K562 (cell line): ENCODE results near the gene LMX1B. TPM values are rescaled to one million over a fixed set of nuclear protein-coding genes. Genes with fewer than 3 reads are reported as not detected.

Experiments used
- ATF3 ChIP-seq, 2 experiments: fragments of 450-650 bp in 1 of 2; sonication (generic) in 1 of 2; formaldehyde crosslinking in 1 of 2; IDR thresholded peaks in 1 of 2; conservative IDR thresholded peaks in 1 of 2; 2 replicates each; pipeline versions ENCODE4 v1.6.1 to v1.8.1; 2016 to 2023; ENCODE audit warnings: mild to moderate bottlenecking in 2 of 2, moderate library complexity in 2 of 2, inconsistent platforms in 1 of 2, missing genetic modification reagents in 1 of 2
- HNRNPLL ChIP-seq: fragments of 200-400 bp; formaldehyde crosslinking; IDR thresholded peaks from 2 replicates; pipeline ENCODE4 v1.6.1; 2017; ENCODE audit warnings: low read length, low read depth, mild to moderate bottlenecking; ENCODE audit not compliant: poor library complexity, severe bottlenecking
- KDM2B ChIP-seq: fragments of 250-450 bp; sonication (Bioruptor Pico); IDR thresholded peaks from 2 replicates; pipeline ENCODE4 v1.8.0; 2021; ENCODE audit warnings: mild to moderate bottlenecking, moderate library complexity
- PYGO2 ChIP-seq: fragments of 450-650 bp; IDR thresholded peaks from 2 replicates; pipeline ENCODE4 v1.6.1; 2016; ENCODE audit warnings: mild to moderate bottlenecking, missing genetic modification characterization, moderate library complexity, missing compliant biosample characterization
- RAD21 ChIP-seq, 2 experiments: fragments of 250-450 bp in 1 of 2; fragments of 450-650 bp in 1 of 2; sonication (Bioruptor Pico) in 1 of 2; formaldehyde crosslinking in 1 of 2; IDR thresholded peaks in 1 of 2; conservative IDR thresholded peaks in 1 of 2; 2 replicates each; pipeline versions ENCODE4 v1.4.0 to v1.8.0; 2020 to 2022; ENCODE audit warnings: mild to moderate bottlenecking in 2 of 2, moderate library complexity in 1 of 2
- SMAD2 ChIP-seq: fragments of 150-350 bp; IDR thresholded peaks from 2 replicates; pipeline ENCODE4 v1.6.1; 2014; ENCODE audit warnings: low read depth, mild to moderate bottlenecking, low read length
- SREBF1 ChIP-seq: fragments of 150-350 bp; IDR thresholded peaks from 2 replicates; pipeline ENCODE4 v1.6.1; 2014; ENCODE audit warnings: antibody characterized with exemption, low read depth, low read length, borderline replicate concordance
- ZNF407 ChIP-seq: fragments of 450-650 bp; IDR thresholded peaks from 2 replicates; pipeline ENCODE4 v1.6.1; 2016; ENCODE audit warnings: low read depth
- ZNF79 ChIP-seq: fragments of 250-450 bp; sonication (Bioruptor Pico); IDR thresholded peaks from 2 replicates; pipeline ENCODE4 v1.4.0; 2020; ENCODE audit warnings: low read depth, mild to moderate bottlenecking, moderate library complexity
- polyA plus RNA-seq, 8 experiments: library from polyadenylated mRNA; depleted of rRNA in 4 of 8; stranded (reverse) in 5 of 8; unstranded in 3 of 8; fragments of >200 nt; fragmentation: Nextera tagmentation in 2 of 8; fragmentation: Illumina TruSeq in 1 of 8; extraction: Ambion mirVana in 2 of 8; extraction: Trizol in 1 of 8; gene quantifications; 2 replicates each; pipeline versions ENCODE4 v1.2.1 to v1.2.3, GENCODE V29; 2011 to 2014; ENCODE audit warnings: inconsistent platforms in 1 of 8, missing spikeins in 1 of 8
- total RNA-seq, 7 experiments: library from RNA; depleted of rRNA in 6 of 7; stranded (reverse); fragments of >200 nt in 6 of 7; fragmentation: Illumina TruSeq in 2 of 7; extraction: Trizol in 2 of 7; gene quantifications; 2 replicates each; pipeline versions ENCODE4 v1.2.1 to v1.2.3, GENCODE V29; 2011 to 2021; ENCODE audit warnings: low replicate concordance in 1 of 7
- TF ChIP-seq, protein P1 (sequence below): sonication (generic); formaldehyde crosslinking; IDR thresholded peaks from 2 replicates; pipeline ENCODE4 v1.8.0; 2022; ENCODE audit warnings: missing genetic modification reagents, mild to moderate bottlenecking, borderline replicate concordance
- TF ChIP-seq, protein P2 (sequence below), 3 experiments: IDR thresholded peaks in 2 of 3; conservative IDR thresholded peaks in 1 of 3; 2 replicates each; pipeline ENCODE4 v1.5.1; 2011 to 2012; ENCODE audit warnings: low read length in 3 of 3, mild to moderate bottlenecking in 3 of 3, control low read depth in 2 of 3, improper control_type of control experiment in 1 of 3, inconsistent platforms in 1 of 3, low read depth in 1 of 3, mixed read lengths in 1 of 3, moderate library complexity in 1 of 3; ENCODE audit not compliant: insufficient read depth in 2 of 3

The LMX1B gene
- total and polyA plus RNA-seq, 9 of the 15 experiments (the other 6 are each of a cell fraction or from before 2014, with no cell fraction given): not detected

DNA sequence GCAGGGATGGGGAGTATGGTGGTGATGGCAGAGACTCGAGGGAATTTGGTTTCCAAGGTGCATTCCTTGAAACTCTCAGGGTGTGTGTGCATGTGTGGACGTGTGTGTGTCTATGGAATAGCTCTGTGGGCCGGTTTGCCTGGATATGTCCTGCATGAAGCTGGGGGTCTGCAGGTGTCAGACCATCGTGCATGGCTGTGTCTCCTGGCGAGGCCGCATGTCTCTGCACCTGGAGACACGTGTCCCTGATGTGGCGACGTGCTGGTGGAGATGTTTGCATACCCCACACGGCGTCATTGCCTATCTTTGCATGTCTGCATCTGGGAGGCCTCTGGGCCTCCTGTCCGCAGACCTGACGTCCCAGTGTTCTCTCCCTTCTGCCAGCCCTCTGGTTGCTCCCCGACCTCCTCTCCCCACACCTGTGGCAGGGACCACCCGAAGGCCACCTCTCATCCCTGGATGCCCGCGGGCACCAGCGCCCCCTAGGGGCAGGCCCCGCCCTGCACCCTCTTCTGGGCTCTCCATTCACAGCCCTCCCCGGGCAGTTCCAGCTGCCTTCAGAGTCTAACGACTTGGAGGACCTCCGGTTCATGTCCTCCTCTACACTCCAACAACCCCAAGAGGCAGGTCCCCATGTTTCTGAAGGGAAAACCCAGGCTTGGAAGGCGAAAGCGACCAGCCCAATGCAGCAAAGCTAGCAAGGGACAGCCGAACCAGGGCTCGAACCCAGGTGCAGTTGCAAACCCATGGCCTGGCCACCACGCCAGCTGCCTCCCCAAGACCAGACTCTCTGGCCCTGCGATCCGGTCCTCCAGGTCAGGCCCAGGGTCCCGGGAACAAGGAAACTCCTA lies 88.6 kb downstream of the LMX1B start (continued):
- TF ChIP-seq KDM2B (CRISPR knock-in tag): no peak
- TF ChIP-seq SMAD2: no peak
- TF ChIP-seq HNRNPLL: no peak
- no peak for TF ChIP-seq ZNF407
- no peak for TF ChIP-seq PYGO2 (tag)
- TF ChIP-seq, protein P1, sequence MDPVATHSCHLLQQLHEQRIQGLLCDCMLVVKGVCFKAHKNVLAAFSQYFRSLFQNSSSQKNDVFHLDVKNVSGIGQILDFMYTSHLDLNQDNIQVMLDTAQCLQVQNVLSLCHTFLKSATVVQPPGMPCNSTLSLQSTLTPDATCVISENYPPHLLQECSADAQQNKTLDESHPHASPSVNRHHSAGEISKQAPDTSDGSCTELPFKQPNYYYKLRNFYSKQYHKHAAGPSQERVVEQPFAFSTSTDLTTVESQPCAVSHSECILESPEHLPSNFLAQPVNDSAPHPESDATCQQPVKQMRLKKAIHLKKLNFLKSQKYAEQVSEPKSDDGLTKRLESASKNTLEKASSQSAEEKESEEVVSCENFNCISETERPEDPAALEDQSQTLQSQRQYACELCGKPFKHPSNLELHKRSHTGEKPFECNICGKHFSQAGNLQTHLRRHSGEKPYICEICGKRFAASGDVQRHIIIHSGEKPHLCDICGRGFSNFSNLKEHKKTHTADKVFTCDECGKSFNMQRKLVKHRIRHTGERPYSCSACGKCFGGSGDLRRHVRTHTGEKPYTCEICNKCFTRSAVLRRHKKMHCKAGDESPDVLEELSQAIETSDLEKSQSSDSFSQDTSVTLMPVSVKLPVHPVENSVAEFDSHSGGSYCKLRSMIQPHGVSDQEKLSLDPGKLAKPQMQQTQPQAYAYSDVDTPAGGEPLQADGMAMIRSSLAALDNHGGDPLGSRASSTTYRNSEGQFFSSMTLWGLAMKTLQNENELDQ (CRISPR knock-in tag): no peak
- TF ChIP-seq, protein P2, sequence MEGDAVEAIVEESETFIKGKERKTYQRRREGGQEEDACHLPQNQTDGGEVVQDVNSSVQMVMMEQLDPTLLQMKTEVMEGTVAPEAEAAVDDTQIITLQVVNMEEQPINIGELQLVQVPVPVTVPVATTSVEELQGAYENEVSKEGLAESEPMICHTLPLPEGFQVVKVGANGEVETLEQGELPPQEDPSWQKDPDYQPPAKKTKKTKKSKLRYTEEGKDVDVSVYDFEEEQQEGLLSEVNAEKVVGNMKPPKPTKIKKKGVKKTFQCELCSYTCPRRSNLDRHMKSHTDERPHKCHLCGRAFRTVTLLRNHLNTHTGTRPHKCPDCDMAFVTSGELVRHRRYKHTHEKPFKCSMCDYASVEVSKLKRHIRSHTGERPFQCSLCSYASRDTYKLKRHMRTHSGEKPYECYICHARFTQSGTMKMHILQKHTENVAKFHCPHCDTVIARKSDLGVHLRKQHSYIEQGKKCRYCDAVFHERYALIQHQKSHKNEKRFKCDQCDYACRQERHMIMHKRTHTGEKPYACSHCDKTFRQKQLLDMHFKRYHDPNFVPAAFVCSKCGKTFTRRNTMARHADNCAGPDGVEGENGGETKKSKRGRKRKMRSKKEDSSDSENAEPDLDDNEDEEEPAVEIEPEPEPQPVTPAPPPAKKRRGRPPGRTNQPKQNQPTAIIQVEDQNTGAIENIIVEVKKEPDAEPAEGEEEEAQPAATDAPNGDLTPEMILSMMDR (IDR thresholded peaks at IDR 0.05 in 2 of 3, conservative IDR thresholded peaks at IDR 0.05 in 1 of 3; ENCODE audit: insufficient read depth in 2 of 3, low read depth in 1 of 3, low read length in 3 of 3): peak; percentile 74 to 92 (median 77)
- no peak for TF ChIP-seq ZNF79
- no peak for TF ChIP-seq ATF3 (IDR thresholded peaks at IDR 0.05)
- no peak for TF ChIP-seq ATF3 (CRISPR knock-in tag; conservative IDR thresholded peaks at IDR 0.05)
- TF ChIP-seq SREBF1: no peak
- TF ChIP-seq RAD21 (CRISPR knock-in tag; conservative IDR thresholded peaks at IDR 0.05 in 1 of 2, IDR thresholded peaks at IDR 0.05 in 1 of 2): peak in 1 of 2 experiments; percentile 32; a peak in 1 of 4 replicates
